WTC11 (cell line): ENCODE results near the gene ASPN.

Source experiments
- CBFB ChIP-seq: sonication (generic); formaldehyde crosslinking; IDR thresholded peaks from 2 replicates; pipeline ENCODE4 v1.8.1; 2022; ENCODE audit warnings: mild to moderate bottlenecking, low read depth, missing genetic modification reagents
- FOXJ3 ChIP-seq: sonication (generic); formaldehyde crosslinking; IDR thresholded peaks from 2 replicates; pipeline ENCODE4 v1.9.0; 2021; ENCODE audit warnings: missing genetic modification reagents, mild to moderate bottlenecking, borderline replicate concordance
- NR1H2 ChIP-seq: sonication (generic); formaldehyde crosslinking; IDR thresholded peaks from 2 replicates; pipeline ENCODE4 v1.9.0; 2021; ENCODE audit warnings: mild to moderate bottlenecking, moderate library complexity, missing genetic modification reagents
- TF ChIP-seq, protein P1 (sequence below): fragments of 200-600 bp; IDR thresholded peaks from 2 replicates; pipeline ENCODE4 v1.8.0; 2022; ENCODE audit warnings: antibody characterized with exemption
- TF ChIP-seq, protein P2 (sequence below): sonication (generic); formaldehyde crosslinking; IDR thresholded peaks from 2 replicates; pipeline ENCODE4 v1.8.1; 2022; ENCODE audit warnings: low read depth, missing genetic modification reagents, borderline replicate concordance
- TF ChIP-seq, protein P3 (sequence below): sonication (generic); formaldehyde crosslinking; IDR thresholded peaks from 2 replicates; pipeline ENCODE4 v1.8.1; 2023; ENCODE audit warnings: mild to moderate bottlenecking, missing genetic modification reagents, moderate library complexity
- TF ChIP-seq, protein P4 (sequence below): sonication (generic); formaldehyde crosslinking; IDR thresholded peaks from 2 replicates; pipeline ENCODE4 v1.8.1; 2022; ENCODE audit warnings: low read depth, mild to moderate bottlenecking, moderate library complexity, missing genetic modification reagents, borderline replicate concordance
- TF ChIP-seq, protein P5 (sequence below): sonication (generic); formaldehyde crosslinking; IDR thresholded peaks from 2 replicates; pipeline ENCODE4 v1.8.0; 2022; ENCODE audit warnings: mild to moderate bottlenecking, missing genetic modification reagents

DNA sequence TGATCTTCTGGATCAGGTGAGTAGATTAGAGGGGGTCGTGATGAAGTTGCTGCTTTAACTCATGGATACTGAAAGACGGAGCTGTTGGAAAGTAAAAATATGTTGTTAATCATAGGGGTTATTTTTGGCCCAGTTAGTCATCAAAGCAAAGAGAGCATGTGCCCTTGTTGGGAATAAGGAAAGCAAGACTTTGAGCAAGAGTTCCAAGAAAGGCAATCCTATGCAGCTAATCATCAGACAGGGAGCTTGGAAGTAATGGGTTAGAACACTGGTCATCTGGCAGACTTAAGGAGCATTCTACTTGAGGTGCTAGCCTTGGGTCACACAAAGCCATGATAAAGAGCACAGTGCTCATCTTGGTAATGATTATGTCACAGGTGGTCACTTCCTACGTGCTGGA is 18.3 kb downstream of the ASPN start:
- TF ChIP-seq, protein P1, sequence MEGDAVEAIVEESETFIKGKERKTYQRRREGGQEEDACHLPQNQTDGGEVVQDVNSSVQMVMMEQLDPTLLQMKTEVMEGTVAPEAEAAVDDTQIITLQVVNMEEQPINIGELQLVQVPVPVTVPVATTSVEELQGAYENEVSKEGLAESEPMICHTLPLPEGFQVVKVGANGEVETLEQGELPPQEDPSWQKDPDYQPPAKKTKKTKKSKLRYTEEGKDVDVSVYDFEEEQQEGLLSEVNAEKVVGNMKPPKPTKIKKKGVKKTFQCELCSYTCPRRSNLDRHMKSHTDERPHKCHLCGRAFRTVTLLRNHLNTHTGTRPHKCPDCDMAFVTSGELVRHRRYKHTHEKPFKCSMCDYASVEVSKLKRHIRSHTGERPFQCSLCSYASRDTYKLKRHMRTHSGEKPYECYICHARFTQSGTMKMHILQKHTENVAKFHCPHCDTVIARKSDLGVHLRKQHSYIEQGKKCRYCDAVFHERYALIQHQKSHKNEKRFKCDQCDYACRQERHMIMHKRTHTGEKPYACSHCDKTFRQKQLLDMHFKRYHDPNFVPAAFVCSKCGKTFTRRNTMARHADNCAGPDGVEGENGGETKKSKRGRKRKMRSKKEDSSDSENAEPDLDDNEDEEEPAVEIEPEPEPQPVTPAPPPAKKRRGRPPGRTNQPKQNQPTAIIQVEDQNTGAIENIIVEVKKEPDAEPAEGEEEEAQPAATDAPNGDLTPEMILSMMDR, result no peak
- TF ChIP-seq, protein P2, sequence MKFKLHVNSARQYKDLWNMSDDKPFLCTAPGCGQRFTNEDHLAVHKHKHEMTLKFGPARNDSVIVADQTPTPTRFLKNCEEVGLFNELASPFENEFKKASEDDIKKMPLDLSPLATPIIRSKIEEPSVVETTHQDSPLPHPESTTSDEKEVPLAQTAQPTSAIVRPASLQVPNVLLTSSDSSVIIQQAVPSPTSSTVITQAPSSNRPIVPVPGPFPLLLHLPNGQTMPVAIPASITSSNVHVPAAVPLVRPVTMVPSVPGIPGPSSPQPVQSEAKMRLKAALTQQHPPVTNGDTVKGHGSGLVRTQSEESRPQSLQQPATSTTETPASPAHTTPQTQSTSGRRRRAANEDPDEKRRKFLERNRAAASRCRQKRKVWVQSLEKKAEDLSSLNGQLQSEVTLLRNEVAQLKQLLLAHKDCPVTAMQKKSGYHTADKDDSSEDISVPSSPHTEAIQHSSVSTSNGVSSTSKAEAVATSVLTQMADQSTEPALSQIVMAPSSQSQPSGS (CRISPR knock-in tag), result no peak
- no peak for TF ChIP-seq NR1H2 (CRISPR knock-in tag)
- TF ChIP-seq, protein P3, sequence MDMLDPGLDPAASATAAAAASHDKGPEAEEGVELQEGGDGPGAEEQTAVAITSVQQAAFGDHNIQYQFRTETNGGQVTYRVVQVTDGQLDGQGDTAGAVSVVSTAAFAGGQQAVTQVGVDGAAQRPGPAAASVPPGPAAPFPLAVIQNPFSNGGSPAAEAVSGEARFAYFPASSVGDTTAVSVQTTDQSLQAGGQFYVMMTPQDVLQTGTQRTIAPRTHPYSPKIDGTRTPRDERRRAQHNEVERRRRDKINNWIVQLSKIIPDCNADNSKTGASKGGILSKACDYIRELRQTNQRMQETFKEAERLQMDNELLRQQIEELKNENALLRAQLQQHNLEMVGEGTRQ (CRISPR knock-in tag), result no peak
- TF ChIP-seq, protein P4, sequence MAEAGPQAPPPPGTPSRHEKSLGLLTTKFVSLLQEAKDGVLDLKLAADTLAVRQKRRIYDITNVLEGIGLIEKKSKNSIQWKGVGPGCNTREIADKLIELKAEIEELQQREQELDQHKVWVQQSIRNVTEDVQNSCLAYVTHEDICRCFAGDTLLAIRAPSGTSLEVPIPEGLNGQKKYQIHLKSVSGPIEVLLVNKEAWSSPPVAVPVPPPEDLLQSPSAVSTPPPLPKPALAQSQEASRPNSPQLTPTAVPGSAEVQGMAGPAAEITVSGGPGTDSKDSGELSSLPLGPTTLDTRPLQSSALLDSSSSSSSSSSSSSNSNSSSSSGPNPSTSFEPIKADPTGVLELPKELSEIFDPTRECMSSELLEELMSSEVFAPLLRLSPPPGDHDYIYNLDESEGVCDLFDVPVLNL (CRISPR knock-in tag), result no peak
- no peak for TF ChIP-seq FOXJ3 (CRISPR knock-in tag)
- no peak for TF ChIP-seq CBFB
- TF ChIP-seq, protein P5, sequence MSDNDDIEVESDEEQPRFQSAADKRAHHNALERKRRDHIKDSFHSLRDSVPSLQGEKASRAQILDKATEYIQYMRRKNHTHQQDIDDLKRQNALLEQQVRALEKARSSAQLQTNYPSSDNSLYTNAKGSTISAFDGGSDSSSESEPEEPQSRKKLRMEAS, result no peak
